ENCODE results near the gene GSTCD.

GSTCD gene

GRCh38 chr4:105670684-105671083 is 37.9 kb upstream of the GSTCD start:
- no peak overlapping the region for H3K4me3 ChIP-seq (ENCODE audit: low read depth in 1 of 2, low read length in 1 of 2)
- TF ChIP-seq, protein P1, sequence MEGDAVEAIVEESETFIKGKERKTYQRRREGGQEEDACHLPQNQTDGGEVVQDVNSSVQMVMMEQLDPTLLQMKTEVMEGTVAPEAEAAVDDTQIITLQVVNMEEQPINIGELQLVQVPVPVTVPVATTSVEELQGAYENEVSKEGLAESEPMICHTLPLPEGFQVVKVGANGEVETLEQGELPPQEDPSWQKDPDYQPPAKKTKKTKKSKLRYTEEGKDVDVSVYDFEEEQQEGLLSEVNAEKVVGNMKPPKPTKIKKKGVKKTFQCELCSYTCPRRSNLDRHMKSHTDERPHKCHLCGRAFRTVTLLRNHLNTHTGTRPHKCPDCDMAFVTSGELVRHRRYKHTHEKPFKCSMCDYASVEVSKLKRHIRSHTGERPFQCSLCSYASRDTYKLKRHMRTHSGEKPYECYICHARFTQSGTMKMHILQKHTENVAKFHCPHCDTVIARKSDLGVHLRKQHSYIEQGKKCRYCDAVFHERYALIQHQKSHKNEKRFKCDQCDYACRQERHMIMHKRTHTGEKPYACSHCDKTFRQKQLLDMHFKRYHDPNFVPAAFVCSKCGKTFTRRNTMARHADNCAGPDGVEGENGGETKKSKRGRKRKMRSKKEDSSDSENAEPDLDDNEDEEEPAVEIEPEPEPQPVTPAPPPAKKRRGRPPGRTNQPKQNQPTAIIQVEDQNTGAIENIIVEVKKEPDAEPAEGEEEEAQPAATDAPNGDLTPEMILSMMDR (IDR thresholded peaks at IDR 0.05): no peak
- H3K27ac ChIP-seq: no peak overlapping the region
- no peaks in the 10 kb centered on the region for H3K27me3 ChIP-seq
- no peaks in the 10 kb centered on the region for H3K36me3 ChIP-seq
- H3K9me3 ChIP-seq: no peaks in the 10 kb centered on the region
- no peaks in the 10 kb centered on the region for H3K4me1 ChIP-seq (ENCODE audit: control insufficient read depth in 1 of 2, insufficient read depth in 1 of 2, low read depth in 1 of 2, low read length in 1 of 2)

GRCh38 chr4:105671301-105671700 is 37.3 kb upstream of the GSTCD start:
- Histone ChIP-seq H3K9me3 (no peaks in the 10 kb centered on the region), H3K27ac (no peak overlapping the region), H3K4me3 (ENCODE audit: low read depth in 1 of 2, low read length in 1 of 2) (no peak overlapping the region), H3K27me3 (no peaks in the 10 kb centered on the region), H3K36me3 (no peaks in the 10 kb centered on the region), H3K4me1 (ENCODE audit: control insufficient read depth in 1 of 2, insufficient read depth in 1 of 2, low read depth in 1 of 2, low read length in 1 of 2) (no peaks in the 10 kb centered on the region)
- TF ChIP-seq, protein P1 (IDR thresholded peaks at IDR 0.05): no peak

- Histone ChIP-seq H3K27ac (no peak overlapping the region), H3K4me3 (ENCODE audit: low read depth in 1 of 2, low read length in 1 of 2) (no peak overlapping the region), H3K9me3 (no peaks in the 10 kb centered on the region), H3K27me3 (no peaks in the 10 kb centered on the region), H3K4me1 (ENCODE audit: control insufficient read depth in 1 of 2, insufficient read depth in 1 of 2, low read depth in 1 of 2, low read length in 1 of 2) (no peaks in the 10 kb centered on the region), H3K36me3 (no peaks in the 10 kb centered on the region)
- TF ChIP-seq, protein P1 (IDR thresholded peaks at IDR 0.05): no peak
Measured at GRCh38 chr4:105674011-105674410, 34.6 kb upstream of the GSTCD start.

- Histone ChIP-seq H3K27ac (no peak overlapping the region), H3K4me1 (ENCODE audit: control insufficient read depth in 1 of 2, insufficient read depth in 1 of 2, low read depth in 1 of 2, low read length in 1 of 2) (no peaks in the 10 kb centered on the region), H3K4me3 (ENCODE audit: low read depth in 1 of 2, low read length in 1 of 2) (no peak overlapping the region), H3K9me3 (no peaks in the 10 kb centered on the region), H3K36me3 (peaks cover 14% of the 10 kb centered on the region), H3K27me3 (no peaks in the 10 kb centered on the region)
- TF ChIP-seq, protein P1 (IDR thresholded peaks at IDR 0.05): no peak
Measured at GRCh38 chr4:105677709-105678108, 30.9 kb upstream of the GSTCD start.

DNA sequence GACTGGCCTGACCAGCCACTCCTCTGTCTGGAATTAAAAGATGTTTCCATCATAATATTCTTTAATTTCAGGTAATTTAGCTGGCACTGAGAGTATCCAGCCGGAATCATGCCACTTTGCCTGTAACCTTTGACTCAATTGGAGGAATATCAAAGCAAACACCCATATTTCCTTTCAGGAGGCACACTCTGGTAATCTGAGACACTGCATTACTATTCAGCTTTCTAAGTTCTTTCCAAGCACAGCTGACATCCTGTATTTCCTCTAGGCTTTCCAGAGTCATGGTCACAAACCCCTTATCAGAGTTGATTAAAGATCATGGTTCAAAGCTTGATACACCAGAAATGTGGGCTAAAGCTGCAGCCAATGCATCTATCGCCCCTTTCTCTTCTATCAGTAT is 29.4 kb upstream of the GSTCD start:
- H3K4me3 ChIP-seq (ENCODE audit: low read depth in 1 of 2, low read length in 1 of 2): no peak overlapping the region
- no peak overlapping the region for H3K27ac ChIP-seq
- H3K27me3 ChIP-seq: no peaks in the 10 kb centered on the region
- TF ChIP-seq, protein P1 (IDR thresholded peaks at IDR 0.05): no peak
- H3K4me1 ChIP-seq (ENCODE audit: control insufficient read depth in 1 of 2, insufficient read depth in 1 of 2, low read depth in 1 of 2, low read length in 1 of 2): no peaks in the 10 kb centered on the region
- H3K36me3 ChIP-seq: peaks cover 27% of the 10 kb centered on the region
- H3K9me3 ChIP-seq: no peaks in the 10 kb centered on the region

DNA sequence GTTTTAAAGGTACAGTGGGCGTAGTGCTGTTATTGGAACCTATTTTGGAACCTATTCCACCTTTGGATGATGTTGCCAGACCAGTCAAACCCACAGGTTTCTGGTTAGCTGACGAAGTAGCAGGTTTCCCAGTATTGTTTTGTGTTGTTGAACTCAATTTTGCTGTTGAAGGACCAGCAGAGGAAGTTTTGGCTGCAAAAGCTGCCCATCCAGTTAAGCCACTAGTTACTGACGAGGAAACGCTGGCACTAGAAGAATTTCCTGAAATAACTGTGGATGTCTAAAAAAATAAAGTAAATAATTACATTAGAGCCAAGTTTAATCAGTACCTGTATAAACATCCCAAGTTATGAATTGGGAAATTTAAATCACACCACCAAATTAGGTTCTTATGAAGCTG is 25.5 kb upstream of the GSTCD start:
- Histone ChIP-seq H3K27me3 (no peaks in the 10 kb centered on the region), H3K4me1 (ENCODE audit: control insufficient read depth in 1 of 2, insufficient read depth in 1 of 2, low read depth in 1 of 2, low read length in 1 of 2) (no peaks in the 10 kb centered on the region)

More for the DNA sequence above, 25.5 kb upstream of the GSTCD start:
- Histone ChIP-seq H3K4me3 (ENCODE audit: low read depth in 1 of 2, low read length in 1 of 2) (no peak overlapping the region), H3K9me3 (no peaks in the 10 kb centered on the region), H3K36me3 (peaks cover 61% of the 10 kb centered on the region), H3K27ac (no peak overlapping the region)
- TF ChIP-seq, protein P1 (IDR thresholded peaks at IDR 0.05): no peak
